ENCODE results near the gene ASPHD2.

DNA sequence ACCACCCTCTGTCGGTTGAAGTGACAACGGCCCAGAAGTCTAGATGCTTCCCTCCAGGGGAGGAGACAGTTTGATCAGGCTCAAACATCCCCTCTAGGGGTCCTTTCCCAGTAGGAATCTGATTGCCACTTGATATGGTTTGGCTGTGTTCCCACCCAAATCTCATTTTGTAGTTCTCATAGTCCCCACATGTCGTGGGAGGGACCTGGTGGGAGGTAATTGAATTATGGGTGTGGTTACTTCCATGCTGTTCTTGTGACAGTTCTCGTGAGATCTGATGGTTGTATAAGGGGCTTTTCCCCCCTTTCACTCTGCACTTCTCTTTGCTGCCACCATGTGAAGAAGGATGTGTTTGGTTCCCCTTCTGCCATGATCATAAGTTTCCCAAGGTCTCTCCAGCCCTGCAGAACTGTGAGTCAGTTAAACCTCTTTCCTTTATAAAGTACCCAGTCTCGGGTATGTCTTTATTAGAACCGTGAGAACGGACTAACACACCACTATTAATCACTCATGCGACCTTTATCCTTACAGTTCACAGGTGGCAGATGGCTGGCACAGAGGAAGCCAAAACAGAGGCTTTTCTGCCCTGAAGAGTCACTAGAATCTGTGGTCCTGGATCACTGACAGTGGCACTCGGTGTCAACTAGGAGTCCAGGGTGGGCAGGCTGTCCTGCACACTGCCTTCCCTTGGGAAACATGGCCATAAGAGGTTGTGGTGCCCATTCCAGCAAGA is 21.6 kb downstream of the ASPHD2 start:
- TF ChIP-seq, protein P1, sequence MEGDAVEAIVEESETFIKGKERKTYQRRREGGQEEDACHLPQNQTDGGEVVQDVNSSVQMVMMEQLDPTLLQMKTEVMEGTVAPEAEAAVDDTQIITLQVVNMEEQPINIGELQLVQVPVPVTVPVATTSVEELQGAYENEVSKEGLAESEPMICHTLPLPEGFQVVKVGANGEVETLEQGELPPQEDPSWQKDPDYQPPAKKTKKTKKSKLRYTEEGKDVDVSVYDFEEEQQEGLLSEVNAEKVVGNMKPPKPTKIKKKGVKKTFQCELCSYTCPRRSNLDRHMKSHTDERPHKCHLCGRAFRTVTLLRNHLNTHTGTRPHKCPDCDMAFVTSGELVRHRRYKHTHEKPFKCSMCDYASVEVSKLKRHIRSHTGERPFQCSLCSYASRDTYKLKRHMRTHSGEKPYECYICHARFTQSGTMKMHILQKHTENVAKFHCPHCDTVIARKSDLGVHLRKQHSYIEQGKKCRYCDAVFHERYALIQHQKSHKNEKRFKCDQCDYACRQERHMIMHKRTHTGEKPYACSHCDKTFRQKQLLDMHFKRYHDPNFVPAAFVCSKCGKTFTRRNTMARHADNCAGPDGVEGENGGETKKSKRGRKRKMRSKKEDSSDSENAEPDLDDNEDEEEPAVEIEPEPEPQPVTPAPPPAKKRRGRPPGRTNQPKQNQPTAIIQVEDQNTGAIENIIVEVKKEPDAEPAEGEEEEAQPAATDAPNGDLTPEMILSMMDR (IDR thresholded peaks at IDR 0.05), result no peak
- TF ChIP-seq POLR2AphosphoS5 (IDR thresholded peaks at IDR 0.05), result no peak
- no peak for TF ChIP-seq EP300 (IDR thresholded peaks at IDR 0.05)
